H9 (cell line): ENCODE results near the gene SMAD3. TPM values are rescaled to one million over a fixed set of nuclear protein-coding genes. Genes with fewer than 3 reads are reported as not detected.

Experiments used
- DNase-seq: peaks from one replicate; pipeline ENCODE4 v3.0.0-alpha.2; 2017
- H2AFZ ChIP-seq: one replicate; pipeline ENCODE4 v1.6.1; 2013; ENCODE audit warnings: mild to moderate bottlenecking, low read length, control low read depth, moderate library complexity
- H2AK5ac ChIP-seq: 2 replicates; pipeline ENCODE4 v1.6.1; 2013; ENCODE audit warnings: low read length, control low read depth, mixed read lengths; ENCODE audit not compliant: insufficient read length
- H2BK120ac ChIP-seq: one replicate; pipeline ENCODE4 v1.6.1; 2013; ENCODE audit warnings: low read depth, mild to moderate bottlenecking, low read length, control low read depth, inconsistent platforms; ENCODE audit not compliant: poor library complexity, severe bottlenecking
- H2BK12ac ChIP-seq: 2 replicates; pipeline ENCODE4 v1.6.1; 2013; ENCODE audit warnings: low read length, control low read depth, mixed read lengths, low read depth; ENCODE audit not compliant: insufficient read length
- H2BK15ac ChIP-seq: 2 replicates; pipeline ENCODE4 v1.6.1; 2013; ENCODE audit warnings: low read depth, low read length, control low read depth
- H2BK20ac ChIP-seq: one replicate; pipeline ENCODE4 v1.6.1; 2013; ENCODE audit warnings: low read depth, mild to moderate bottlenecking, low read length, control low read depth, inconsistent platforms; ENCODE audit not compliant: poor library complexity, severe bottlenecking
- H2BK5ac ChIP-seq: 2 replicates; pipeline ENCODE4 v1.6.1; 2013; ENCODE audit warnings: low read length, control low read depth, mixed read lengths; ENCODE audit not compliant: insufficient read length
- H3K14ac ChIP-seq: 2 replicates; pipeline ENCODE4 v1.6.1; 2013; ENCODE audit warnings: low read length, control low read depth; ENCODE audit not compliant: insufficient read depth
- H3K18ac ChIP-seq: 2 replicates; pipeline ENCODE4 v1.6.1; 2013; ENCODE audit warnings: low read depth, mild to moderate bottlenecking, mixed read lengths, low read length, control low read depth; ENCODE audit not compliant: insufficient read length
- H3K23ac ChIP-seq: 2 replicates; pipeline ENCODE4 v1.6.1; 2013; ENCODE audit warnings: low read length, control low read depth, mixed read lengths, low read depth; ENCODE audit not compliant: insufficient read length
- H3K23me2 ChIP-seq: 2 replicates; pipeline ENCODE4 v1.6.1; 2013; ENCODE audit warnings: low read depth, mild to moderate bottlenecking, mixed read lengths, low read length, control low read depth; ENCODE audit not compliant: insufficient read length, poor library complexity, severe bottlenecking
- H3K27ac ChIP-seq: 2 replicates; pipeline ENCODE4 v1.5.1; 2013; ENCODE audit warnings: low read length, control low read depth, mixed read lengths, low read depth; ENCODE audit not compliant: insufficient read length
- H3K27me3 ChIP-seq: 2 replicates; pipeline ENCODE4 v1.6.1; 2013; ENCODE audit warnings: low read length, control low read depth, inconsistent platforms; ENCODE audit not compliant: insufficient read depth
- H3K4ac ChIP-seq: 2 replicates; pipeline ENCODE4 v1.6.1; 2013; ENCODE audit warnings: low read depth, mild to moderate bottlenecking, control low read depth, inconsistent platforms, low read length, moderate library complexity
- H3K4me1 ChIP-seq: 2 replicates; pipeline ENCODE4 v1.6.1; 2013; ENCODE audit warnings: low read length, control low read depth, inconsistent platforms; ENCODE audit not compliant: insufficient read depth
- H3K4me2 ChIP-seq: 2 replicates; pipeline ENCODE4 v1.6.1; 2013; ENCODE audit warnings: low read length, control low read depth, mixed read lengths; ENCODE audit not compliant: insufficient read length, insufficient read depth
- H3K56ac ChIP-seq: 2 replicates; pipeline ENCODE4 v1.6.1; 2013; ENCODE audit warnings: low read depth, mild to moderate bottlenecking, mixed read lengths, low read length, control low read depth; ENCODE audit not compliant: insufficient read length
- H3K79me1 ChIP-seq: 2 replicates; pipeline ENCODE4 v1.6.1; 2013; ENCODE audit warnings: low read depth, mild to moderate bottlenecking, moderate library complexity, low read length, control low read depth, inconsistent platforms; ENCODE audit not compliant: insufficient read depth, poor library complexity, severe bottlenecking
- H3K79me2 ChIP-seq: 2 replicates; pipeline ENCODE4 v1.6.1; 2013; ENCODE audit warnings: low read length, control low read depth, inconsistent platforms; ENCODE audit not compliant: insufficient read depth
- H3K9ac ChIP-seq: 2 replicates; pipeline ENCODE4 v1.6.1; 2013; ENCODE audit warnings: low read length, control low read depth, mixed read lengths; ENCODE audit not compliant: insufficient read length; ENCODE audit errors: extremely low read depth
- H3K9me3 ChIP-seq: one replicate; pipeline ENCODE4 v1.6.1; 2013; ENCODE audit warnings: low read depth, low read length, inconsistent platforms; ENCODE audit not compliant: control insufficient read depth
- H3T11ph ChIP-seq: one replicate; pipeline ENCODE4 v1.6.1; 2013; ENCODE audit warnings: mild to moderate bottlenecking, low read length, control low read depth, inconsistent platforms
- H4K20me1 ChIP-seq: one replicate; pipeline ENCODE4 v1.6.1; 2013; ENCODE audit not compliant: control insufficient read depth, insufficient read length, insufficient read depth
- H4K5ac ChIP-seq: 2 replicates; pipeline ENCODE4 v1.6.1; 2013; ENCODE audit warnings: low read depth, mild to moderate bottlenecking, mixed read lengths, low read length, control low read depth; ENCODE audit not compliant: insufficient read length
- H4K8ac ChIP-seq: replicated peaks from 2 replicates; pipeline ENCODE4 v1.6.1; 2013; ENCODE audit warnings: low read length, control low read depth, mixed read lengths, low read depth; ENCODE audit not compliant: insufficient read length
- H4K91ac ChIP-seq: 2 replicates; pipeline ENCODE4 v1.6.1; 2013; ENCODE audit warnings: low read depth, mild to moderate bottlenecking, moderate library complexity, mixed read lengths, low read length, control low read depth; ENCODE audit not compliant: insufficient read length
- H3K27ac Mint-ChIP-seq, 3 experiments: 2 replicates in 2 of 3; 3 replicates in 1 of 3; pipeline ENCODE4 v1.8.0; 2020 to 2021; ENCODE audit warnings: mixed read lengths in 3 of 3, mild to moderate bottlenecking in 1 of 3, moderate library complexity in 1 of 3
- H3K27me3 Mint-ChIP-seq: 2 replicates; pipeline ENCODE4 v1.8.0; 2021; ENCODE audit warnings: low read depth, mild to moderate bottlenecking, moderate library complexity, mixed read lengths
- H3K36me3 Mint-ChIP-seq, 3 experiments: 2 replicates in 2 of 3; 3 replicates in 1 of 3; pipeline ENCODE4 v1.8.0; 2020 to 2021; ENCODE audit warnings: low read depth in 3 of 3, mixed read lengths in 3 of 3; ENCODE audit not compliant: insufficient read depth in 1 of 3
- H3K4me1 Mint-ChIP-seq, 2 experiments: 2 replicates each; pipeline ENCODE4 v1.8.0; 2020; ENCODE audit warnings: mixed read lengths in 2 of 2
- H3K4me3 Mint-ChIP-seq, 2 experiments: 2 replicates in 1 of 2; 3 replicates in 1 of 2; pipeline ENCODE4 v1.8.0; 2020 to 2021; ENCODE audit warnings: mild to moderate bottlenecking in 2 of 2, mixed read lengths in 2 of 2, moderate library complexity in 1 of 2
- H3K9me3 Mint-ChIP-seq, 2 experiments: 2 replicates in 1 of 2; 3 replicates in 1 of 2; pipeline ENCODE4 v1.8.0; 2020; ENCODE audit warnings: mild to moderate bottlenecking in 2 of 2, mixed read lengths in 2 of 2, moderate library complexity in 1 of 2
- CTCF ChIP-seq: fragments of 200-600 bp; sonication (generic); conservative IDR thresholded peaks from 3 replicates; pipeline ENCODE4 v1.8.0; 2021; ENCODE audit warnings: antibody characterized with exemption, mild to moderate bottlenecking
- WGBS: extraction: QIAGEN DNeasy Blood & Tissue Kit; methylation state at CpG from one replicate; pipeline ENCODE4 v1.1.7; 2013; ENCODE audit warnings: missing lambda C conversion rate, low lambda C conversion rate, mixed read lengths; ENCODE audit not compliant: insufficient read length; ENCODE audit errors: extremely low coverage; 5-methylcytosine and 5-hydroxymethylcytosine counted together
- total RNA-seq: library from RNA; stranded (reverse); gene quantifications from 2 replicates; pipeline ENCODE4 v1.2.1, GENCODE V29; 2021

The SMAD3 gene
- total RNA-seq, 1 experiment from 2014 or later = 26.7 TPM

GRCh38 chr15:67114046-67114445 lies 48.6 kb downstream of the SMAD3 start:
- Histone ChIP-seq H4K5ac (no peak overlapping the region), H4K20me1 (no peaks in the 10 kb centered on the region), H2BK20ac (no peak overlapping the region), H3K27ac (no peak overlapping the region), H4K8ac (no peak overlapping the region), H3K4me2 (no peak overlapping the region), H3K4ac (no peak overlapping the region), H3K27me3 (no peaks in the 10 kb centered on the region), H3K9me3 (no peaks in the 10 kb centered on the region), H4K91ac (no peak overlapping the region), H2BK5ac (no peak overlapping the region), H3K14ac (no peak overlapping the region), H2BK12ac (no peak overlapping the region), H3K9ac (no peak overlapping the region), H3K79me1 (no peaks in the 10 kb centered on the region), H3K79me2 (no peaks in the 10 kb centered on the region), H2BK120ac (no peak overlapping the region), H2AK5ac (no peak overlapping the region), H3K4me1 (peaks cover 2% of the 10 kb centered on the region; the same call in 1 of the 2 replicates), H2AFZ (no peak overlapping the region), H2BK15ac (no peak overlapping the region), H3T11ph (no peak overlapping the region), H3K23me2 (no peaks in the 10 kb centered on the region), H3K56ac (no peak overlapping the region), H3K23ac (no peak overlapping the region), H3K18ac (no peak overlapping the region)
- DNase-seq = no peak
- no CpG with 5 or more reads among the region's 8 CpGs for whole genome bisulfite sequencing
- no peak overlapping the region for H3K4me3 Mint-ChIP-seq
- H3K4me1 Mint-ChIP-seq = peaks cover 11 to 15% of the 10 kb centered on the region in 2 experiments
- H3K36me3 Mint-ChIP-seq = peaks cover 11 to 19% (median 11%) of the 10 kb centered on the region in 3 experiments
- H3K27me3 Mint-ChIP-seq = no peaks in the 10 kb centered on the region
- H3K9me3 Mint-ChIP-seq = peaks cover 12 to 17% of the 10 kb centered on the region in 2 experiments
- no peak overlapping the region for H3K27ac Mint-ChIP-seq
- no peak for TF ChIP-seq CTCF
